ENCODE data around the gene PLEKHH2.
"Not testable (repeated sequence)": the region's sequence is repeated elsewhere in the genome, so short reads cannot be mapped to it uniquely, and the experiment has no call there.

Gene PLEKHH2

GRCh38 chr2:43631618-43632317 is 5.3 kb upstream of the PLEKHH2 start:
- no peak overlapping the region for H3K4me2 ChIP-seq (ENCODE audit: low read length)
- H3K23ac ChIP-seq (ENCODE audit: low read length) = peak overlapping the region; percentile 44
- H4K12ac ChIP-seq (ENCODE audit: low read depth, low read length) = no peak overlapping the region
- no peak overlapping the region for H3K4me3 ChIP-seq (ENCODE audit: low read depth, low read length)
- WGBS (ENCODE audit: extremely low coverage, insufficient coverage, insufficient read length) = no CpG with 5 or more reads among the region's 11 CpGs
- DNase-seq = no peak
- H3K79me1 ChIP-seq (ENCODE audit: low read length) = no peaks in the 10 kb centered on the region
- H3K4me1 ChIP-seq (ENCODE audit: control insufficient read depth in 1 of 2, insufficient read depth in 2 of 2, low read length in 2 of 2) = peaks cover 0 to 2% of the 10 kb centered on the region in 2 experiments
- no peak overlapping the region for H2BK12ac ChIP-seq (ENCODE audit: low read length)
- H4K8ac ChIP-seq (ENCODE audit: low read depth, low read length) = no peak overlapping the region
- H3K27me3 ChIP-seq (ENCODE audit: insufficient read depth, low read length) = no peaks in the 10 kb centered on the region
- no peaks in the 10 kb centered on the region for H3K9me3 ChIP-seq (ENCODE audit: insufficient read depth, low read depth, low read length)
- no peak overlapping the region for H3K18ac ChIP-seq (ENCODE audit: low read length)
- H3K14ac ChIP-seq (ENCODE audit: low read length) = no peak overlapping the region
- no peaks in the 10 kb centered on the region for H3K79me2 ChIP-seq (ENCODE audit: control insufficient read depth, insufficient read depth, low read length, poor library complexity)
- H2BK120ac ChIP-seq (ENCODE audit: insufficient read depth, low read length, poor library complexity) = no peak overlapping the region
- no peaks in the 10 kb centered on the region for H3K36me3 ChIP-seq (ENCODE audit: control insufficient read depth in 1 of 2, insufficient read depth in 2 of 2, low read length in 2 of 2)
- H2AFZ ChIP-seq (ENCODE audit: insufficient read depth, low read length, poor library complexity) = no peak overlapping the region
- no peak overlapping the region for H4K91ac ChIP-seq (ENCODE audit: low read depth, low read length)
- H3K27ac ChIP-seq (ENCODE audit: low read depth, low read length) = no peak overlapping the region
- H3K4ac ChIP-seq (ENCODE audit: low read depth, low read length) = no peak overlapping the region
- no peak overlapping the region for H2AK5ac ChIP-seq (ENCODE audit: low read length)
- no peak overlapping the region for H2BK5ac ChIP-seq (ENCODE audit: low read depth, low read length, poor library complexity)
- H3K9ac ChIP-seq (ENCODE audit: low read length) = no peak overlapping the region

GRCh38 chr2:43634604-43635306 is 2.3 kb upstream of the PLEKHH2 start:
- no peak overlapping the region for H3K14ac ChIP-seq (ENCODE audit: low read length)
- no peak overlapping the region for H3K9ac ChIP-seq (ENCODE audit: low read length)
- no peak overlapping the region for H3K4ac ChIP-seq (ENCODE audit: low read depth, low read length)
- H2AFZ ChIP-seq (ENCODE audit: insufficient read depth, low read length, poor library complexity) = no peak overlapping the region
- H3K79me1 ChIP-seq (ENCODE audit: low read length) = no peaks in the 10 kb centered on the region
- H2BK12ac ChIP-seq (ENCODE audit: low read length) = no peak overlapping the region
- no peak overlapping the region for H3K27ac ChIP-seq (ENCODE audit: low read depth, low read length)
- no peak overlapping the region for H3K4me3 ChIP-seq (ENCODE audit: low read depth, low read length)
- no peaks in the 10 kb centered on the region for H3K79me2 ChIP-seq (ENCODE audit: control insufficient read depth, insufficient read depth, low read length, poor library complexity)
- H2BK120ac ChIP-seq (ENCODE audit: insufficient read depth, low read length, poor library complexity) = no peak overlapping the region
- H2AK5ac ChIP-seq (ENCODE audit: low read length) = no peak overlapping the region
- no peaks in the 10 kb centered on the region for H3K27me3 ChIP-seq (ENCODE audit: insufficient read depth, low read length)
- no peaks in the 10 kb centered on the region for H3K36me3 ChIP-seq (ENCODE audit: control insufficient read depth in 1 of 2, insufficient read depth in 2 of 2, low read length in 2 of 2)
- no peak overlapping the region for H4K91ac ChIP-seq (ENCODE audit: low read depth, low read length)
- no peaks in the 10 kb centered on the region for H3K9me3 ChIP-seq (ENCODE audit: insufficient read depth, low read depth, low read length)
- WGBS (ENCODE audit: extremely low coverage, insufficient coverage, insufficient read length) = no CpG with 5 or more reads among the region's 6 CpGs
- H4K12ac ChIP-seq (ENCODE audit: low read depth, low read length) = no peak overlapping the region
- no peak overlapping the region for H3K18ac ChIP-seq (ENCODE audit: low read length)
- H2BK5ac ChIP-seq (ENCODE audit: low read depth, low read length, poor library complexity) = no peak overlapping the region
- no peak overlapping the region for H3K23ac ChIP-seq (ENCODE audit: low read length)
- H3K4me2 ChIP-seq (ENCODE audit: low read length) = no peak overlapping the region
- DNase-seq = no peak
- peaks cover 0 to 5% of the 10 kb centered on the region in 2 experiments for H3K4me1 ChIP-seq (ENCODE audit: control insufficient read depth in 1 of 2, insufficient read depth in 2 of 2, low read length in 2 of 2)
- H4K8ac ChIP-seq (ENCODE audit: low read depth, low read length) = no peak overlapping the region

GRCh38 chr2:43636153-43636552 is 907 bp upstream of the PLEKHH2 start:
- not testable (repeated sequence) for H3K4me1 ChIP-seq (ENCODE audit: control insufficient read depth in 1 of 2, insufficient read depth in 2 of 2, low read length in 2 of 2); H3K9ac ChIP-seq (ENCODE audit: low read length); DNase-seq; H4K91ac ChIP-seq (ENCODE audit: low read depth, low read length); H3K4ac ChIP-seq (ENCODE audit: low read depth, low read length); H2BK5ac ChIP-seq (ENCODE audit: low read depth, low read length, poor library complexity); H3K14ac ChIP-seq (ENCODE audit: low read length); H4K8ac ChIP-seq (ENCODE audit: low read depth, low read length); H2BK12ac ChIP-seq (ENCODE audit: low read length); H3K27me3 ChIP-seq (ENCODE audit: insufficient read depth, low read length); H2AFZ ChIP-seq (ENCODE audit: insufficient read depth, low read length, poor library complexity); H3K36me3 ChIP-seq (ENCODE audit: control insufficient read depth in 1 of 2, insufficient read depth in 2 of 2, low read length in 2 of 2); H3K79me2 ChIP-seq (ENCODE audit: control insufficient read depth, insufficient read depth, low read length, poor library complexity); H3K4me2 ChIP-seq (ENCODE audit: low read length); H3K27ac ChIP-seq (ENCODE audit: low read depth, low read length); H2AK5ac ChIP-seq (ENCODE audit: low read length); H3K23ac ChIP-seq (ENCODE audit: low read length); H3K18ac ChIP-seq (ENCODE audit: low read length); H3K79me1 ChIP-seq (ENCODE audit: low read length); H3K4me3 ChIP-seq (ENCODE audit: low read depth, low read length); H2BK120ac ChIP-seq (ENCODE audit: insufficient read depth, low read length, poor library complexity); H4K12ac ChIP-seq (ENCODE audit: low read depth, low read length); H3K9me3 ChIP-seq (ENCODE audit: insufficient read depth, low read depth, low read length)
- WGBS (ENCODE audit: extremely low coverage, insufficient coverage, insufficient read length) = no CpG with 5 or more reads among the region's 12 CpGs

GRCh38 chr2:43636621-43637020 is 439 bp upstream of the PLEKHH2 start:
- H2AFZ ChIP-seq (ENCODE audit: insufficient read depth, low read length, poor library complexity) = peak overlapping the region; percentile 86
- DNase-seq = no peak
- H3K79me2 ChIP-seq (ENCODE audit: control insufficient read depth, insufficient read depth, low read length, poor library complexity) = no peaks in the 10 kb centered on the region
- no peaks in the 10 kb centered on the region for H3K36me3 ChIP-seq (ENCODE audit: control insufficient read depth in 1 of 2, insufficient read depth in 2 of 2, low read length in 2 of 2)
- H2BK5ac ChIP-seq (ENCODE audit: low read depth, low read length, poor library complexity) = no peak overlapping the region
- H2BK12ac ChIP-seq (ENCODE audit: low read length) = no peak overlapping the region
- no peaks in the 10 kb centered on the region for H3K79me1 ChIP-seq (ENCODE audit: low read length)
- H2BK120ac ChIP-seq (ENCODE audit: insufficient read depth, low read length, poor library complexity) = no peak overlapping the region
- no peak overlapping the region for H3K27ac ChIP-seq (ENCODE audit: low read depth, low read length)
- no peak overlapping the region for H4K91ac ChIP-seq (ENCODE audit: low read depth, low read length)
- H3K9ac ChIP-seq (ENCODE audit: low read length) = no peak overlapping the region
- no peak overlapping the region for H3K4me3 ChIP-seq (ENCODE audit: low read depth, low read length)
- no peak overlapping the region for H3K23ac ChIP-seq (ENCODE audit: low read length)
- H3K4me1 ChIP-seq (ENCODE audit: control insufficient read depth in 1 of 2, insufficient read depth in 2 of 2, low read length in 2 of 2) = peaks cover 0 to 5% of the 10 kb centered on the region in 2 experiments
- H3K9me3 ChIP-seq (ENCODE audit: insufficient read depth, low read depth, low read length) = no peaks in the 10 kb centered on the region
- H4K8ac ChIP-seq (ENCODE audit: low read depth, low read length) = no peak overlapping the region
- H3K14ac ChIP-seq (ENCODE audit: low read length) = no peak overlapping the region
- no peaks in the 10 kb centered on the region for H3K27me3 ChIP-seq (ENCODE audit: insufficient read depth, low read length)
- H3K4me2 ChIP-seq (ENCODE audit: low read length) = peak overlapping the region; percentile 96
- no peak overlapping the region for H3K4ac ChIP-seq (ENCODE audit: low read depth, low read length)
- H2AK5ac ChIP-seq (ENCODE audit: low read length) = no peak overlapping the region
- no peak overlapping the region for H3K18ac ChIP-seq (ENCODE audit: low read length)
- no peak overlapping the region for H4K12ac ChIP-seq (ENCODE audit: low read depth, low read length)
- WGBS (ENCODE audit: extremely low coverage, insufficient coverage, insufficient read length) = no CpG with 5 or more reads among the region's 10 CpGs

All from trophoblast cell (in vitro differentiated cells and primary cell).